HG03280 (cell line): ENCODE measurements around the gene VASP.
"Not testable (repeated sequence)": the region's sequence is repeated elsewhere in the genome, so short reads cannot be mapped to it uniquely, and the experiment has no call there.

Experiments
- ATAC-seq: cut with Tn5 transposase; IDR thresholded peaks from one replicate; pipeline ENCODE4 v1.9.1; 2021; ENCODE audit warnings: mild to moderate bottlenecking, moderate library complexity; ENCODE audit not compliant: unreplicated experiment

The VASP gene

GRCh38 chr19:45496349-45496953 lies 10.8 kb upstream of the VASP start:
- ATAC-seq, result peak; percentile 7

- ATAC-seq, result no peak
These were observed 9.5 kb upstream of the VASP start for GRCh38 chr19:45497791-45498190.

- ATAC-seq, result no peak
These were observed 8.7 kb upstream of the VASP start, which contains the start of gene PPM1N for GRCh38 chr19:45498411-45499195. TSS of gene PPM1N (plus strand) at chr19:45498443. CDS start at chr19:45498473, 30 bp downstream.

- no peak for ATAC-seq
These were observed 7.8 kb upstream of the VASP start for GRCh38 chr19:45499196-45500180.

GRCh38 chr19:45500918-45501729 lies 6.2 kb upstream of the VASP start:
- ATAC-seq, result no peak

- no peak for ATAC-seq
These were observed 5.6 kb upstream of the VASP start for GRCh38 chr19:45501730-45502014.

- no peak for ATAC-seq
These were observed 5.2 kb upstream of the VASP start for GRCh38 chr19:45502111-45502510.

- no peak for ATAC-seq
These were observed 3.4 kb upstream of the VASP start for GRCh38 chr19:45503909-45504308.

- ATAC-seq, result no peak
These were observed 1.9 kb upstream of the VASP start for GRCh38 chr19:45505151-45505995.

- no peak for ATAC-seq
These were observed 1.4 kb upstream of the VASP start for GRCh38 chr19:45505996-45506245.

- peak; percentile 59 for ATAC-seq
These were observed 862 bp upstream of the VASP start for GRCh38 chr19:45506246-45506988.

GRCh38 chr19:45507872-45508416 lies 665 bp downstream of the VASP start:
- no peak for ATAC-seq

- ATAC-seq, result no peak
These were observed 1.2 kb downstream of the VASP start for GRCh38 chr19:45508417-45508860.

GRCh38 chr19:45508861-45509691 lies 1.8 kb downstream of the VASP start:
- no peak for ATAC-seq

- ATAC-seq, result no peak
These were observed 2.4 kb downstream of the VASP start for GRCh38 chr19:45509692-45510015.

- ATAC-seq, result not testable (repeated sequence)
These were observed 3.1 kb downstream of the VASP start for GRCh38 chr19:45510352-45510751.

GRCh38 chr19:45511074-45511473 lies 3.8 kb downstream of the VASP start:
- no peak for ATAC-seq

- no peak for ATAC-seq
These were observed 5.7 kb downstream of the VASP start for GRCh38 chr19:45512881-45513483.
